DOHH2 (cell line): ENCODE results near the gene MATK.

Source experiments
- H3F3A ChIP-seq: fragments of 200-600 bp; sonication (generic), shearing (Covaris generic); 2 replicates; pipeline ENCODE4 v1.6.0; 2016; ENCODE audit warnings: antibody characterized with exemption, mild to moderate bottlenecking; ENCODE audit not compliant: control insufficient read depth, insufficient read depth
- H3K27ac ChIP-seq: fragments of 200-600 bp; sonication (generic); 2 replicates; pipeline ENCODE4 v1.5.1; 2014; ENCODE audit warnings: low read depth, mild to moderate bottlenecking, low read length, moderate library complexity
- H3K27me3 ChIP-seq: fragments of 200-600 bp; sonication (generic); 2 replicates; pipeline ENCODE4 v1.6.1; 2014; ENCODE audit warnings: mild to moderate bottlenecking, low read length, mixed read lengths; ENCODE audit not compliant: control insufficient read depth
- H3K36me3 ChIP-seq: fragments of 200-600 bp; sonication (generic); 2 replicates; pipeline ENCODE4 v1.6.1; 2014; ENCODE audit warnings: mild to moderate bottlenecking, low read length, moderate library complexity, mixed read lengths; ENCODE audit not compliant: control insufficient read depth
- H3K4me1 ChIP-seq: fragments of 200-600 bp; sonication (generic); 2 replicates; pipeline ENCODE4 v1.6.1; 2014; ENCODE audit warnings: mild to moderate bottlenecking, low read length, mixed read lengths; ENCODE audit not compliant: control insufficient read depth
- H3K4me2 ChIP-seq: fragments of 200-600 bp; sonication (generic); 2 replicates; pipeline ENCODE4 v1.6.0; 2014; ENCODE audit warnings: mild to moderate bottlenecking, low read length, moderate library complexity
- H3K4me3 ChIP-seq: fragments of 200-600 bp; sonication (generic); 2 replicates; pipeline ENCODE4 v1.5.1; 2014; ENCODE audit warnings: mild to moderate bottlenecking, low read length, mixed read lengths
- H3K79me2 ChIP-seq: fragments of 200-600 bp; sonication (generic); 2 replicates; pipeline ENCODE4 v1.6.1; 2014; ENCODE audit warnings: mild to moderate bottlenecking, low read length, mixed read lengths; ENCODE audit not compliant: control insufficient read depth
- H3K9me2 ChIP-seq: fragments of 200-600 bp; sonication (generic); replicated peaks from 2 replicates; pipeline ENCODE4 v1.6.1; 2014; ENCODE audit warnings: mild to moderate bottlenecking, low read length, mixed read lengths; ENCODE audit not compliant: control insufficient read depth
- H3K9me3 ChIP-seq: fragments of 200-600 bp; sonication (generic); 2 replicates; pipeline ENCODE4 v1.6.1; 2014; ENCODE audit warnings: antibody characterized with exemption, low read length, mixed read lengths; ENCODE audit not compliant: control insufficient read depth, insufficient read depth
- H4K20me1 ChIP-seq: fragments of 200-600 bp; sonication (generic); 2 replicates; pipeline ENCODE4 v1.6.0; 2014; ENCODE audit warnings: low read depth, mild to moderate bottlenecking, antibody characterized with exemption, low read length, moderate library complexity; ENCODE audit not compliant: control insufficient read depth, insufficient read depth
- EZH2phosphoT487 ChIP-seq: fragments of 200-600 bp; sonication (generic); IDR thresholded peaks from 2 replicates; pipeline ENCODE4 v1.6.1; 2017; ENCODE audit warnings: borderline replicate concordance, mild to moderate bottlenecking, antibody characterized with exemption, low read length, moderate library complexity, mixed read lengths
- TF ChIP-seq, protein P1 (sequence below): fragments of 200-600 bp; sonication (generic); IDR thresholded peaks from one replicate; pipeline ENCODE4 v1.5.1; 2014; ENCODE audit warnings: antibody characterized with exemption, mild to moderate bottlenecking, low read depth, low read length; ENCODE audit not compliant: poor library complexity, severe bottlenecking

MATK gene

DNA sequence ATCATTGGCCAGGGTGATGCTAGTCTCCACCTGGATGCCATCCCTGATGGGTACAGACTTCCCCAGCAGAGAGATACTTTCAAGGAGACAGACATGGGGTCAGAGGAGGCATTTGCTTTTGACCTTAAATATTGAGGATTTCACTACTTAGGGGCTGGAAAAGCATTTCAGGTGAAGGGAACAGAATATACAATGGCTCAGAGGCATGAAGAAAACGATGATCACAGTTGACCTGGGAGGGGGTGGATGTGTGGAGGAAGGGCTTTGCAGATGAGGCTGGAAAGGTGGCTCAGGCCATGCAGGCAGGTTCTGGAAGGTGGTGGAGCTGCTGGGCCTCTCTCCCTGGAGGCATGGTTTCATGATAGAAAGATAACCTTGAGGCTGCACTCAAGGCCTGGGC is 3.9 kb downstream of the MATK start:
- no peak for TF ChIP-seq EZH2phosphoT487
- TF ChIP-seq, protein P1, sequence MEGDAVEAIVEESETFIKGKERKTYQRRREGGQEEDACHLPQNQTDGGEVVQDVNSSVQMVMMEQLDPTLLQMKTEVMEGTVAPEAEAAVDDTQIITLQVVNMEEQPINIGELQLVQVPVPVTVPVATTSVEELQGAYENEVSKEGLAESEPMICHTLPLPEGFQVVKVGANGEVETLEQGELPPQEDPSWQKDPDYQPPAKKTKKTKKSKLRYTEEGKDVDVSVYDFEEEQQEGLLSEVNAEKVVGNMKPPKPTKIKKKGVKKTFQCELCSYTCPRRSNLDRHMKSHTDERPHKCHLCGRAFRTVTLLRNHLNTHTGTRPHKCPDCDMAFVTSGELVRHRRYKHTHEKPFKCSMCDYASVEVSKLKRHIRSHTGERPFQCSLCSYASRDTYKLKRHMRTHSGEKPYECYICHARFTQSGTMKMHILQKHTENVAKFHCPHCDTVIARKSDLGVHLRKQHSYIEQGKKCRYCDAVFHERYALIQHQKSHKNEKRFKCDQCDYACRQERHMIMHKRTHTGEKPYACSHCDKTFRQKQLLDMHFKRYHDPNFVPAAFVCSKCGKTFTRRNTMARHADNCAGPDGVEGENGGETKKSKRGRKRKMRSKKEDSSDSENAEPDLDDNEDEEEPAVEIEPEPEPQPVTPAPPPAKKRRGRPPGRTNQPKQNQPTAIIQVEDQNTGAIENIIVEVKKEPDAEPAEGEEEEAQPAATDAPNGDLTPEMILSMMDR: no peak
- Histone ChIP-seq H3K36me3 (no peaks in the 10 kb centered on the region), H3K27me3 (peaks cover 10% of the 10 kb centered on the region; the same call in 1 of the 2 replicates), H3F3A (no peaks in the 10 kb centered on the region), H3K79me2 (no peaks in the 10 kb centered on the region), H3K4me1 (no peaks in the 10 kb centered on the region), H3K4me2 (no peak overlapping the region), H3K27ac (no peak overlapping the region), H3K4me3 (no peak overlapping the region), H3K9me3 (peaks cover 18% of the 10 kb centered on the region; the same call in 1 of the 2 replicates), H3K9me2 (no peaks in the 10 kb centered on the region), H4K20me1 (no peaks in the 10 kb centered on the region; the same call in 1 of the 2 replicates)

DNA sequence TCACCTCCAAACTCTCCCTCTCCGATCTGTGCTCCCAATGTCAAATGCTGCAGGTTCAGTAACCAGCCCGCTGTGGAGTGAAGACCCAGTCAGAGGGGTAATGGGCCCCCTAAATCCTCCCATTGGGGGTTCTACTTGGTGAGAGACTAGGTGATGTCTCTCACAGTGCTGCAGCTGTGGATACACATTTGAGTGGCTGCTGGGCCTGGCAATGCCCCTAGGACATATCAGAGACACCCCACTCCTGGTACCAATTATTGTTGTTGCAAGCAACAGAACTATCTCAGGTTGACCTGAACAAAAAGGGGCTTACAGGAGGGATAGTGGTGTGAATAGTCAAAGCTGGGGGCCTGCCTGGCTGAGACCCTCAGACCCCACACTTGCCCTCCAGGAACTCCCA is 4.6 kb downstream of the MATK start:
- Histone ChIP-seq H4K20me1 (no peaks in the 10 kb centered on the region; the same call in 1 of the 2 replicates), H3K4me3 (no peak overlapping the region), H3F3A (no peaks in the 10 kb centered on the region), H3K9me2 (no peaks in the 10 kb centered on the region), H3K4me2 (no peak overlapping the region), H3K79me2 (no peaks in the 10 kb centered on the region), H3K27me3 (peaks cover 10% of the 10 kb centered on the region; the same call in 1 of the 2 replicates), H3K36me3 (no peaks in the 10 kb centered on the region), H3K9me3 (peaks cover 18% of the 10 kb centered on the region; the same call in 1 of the 2 replicates), H3K4me1 (no peaks in the 10 kb centered on the region), H3K27ac (no peak overlapping the region)
- TF ChIP-seq EZH2phosphoT487: no peak
- TF ChIP-seq, protein P1: no peak

DNA sequence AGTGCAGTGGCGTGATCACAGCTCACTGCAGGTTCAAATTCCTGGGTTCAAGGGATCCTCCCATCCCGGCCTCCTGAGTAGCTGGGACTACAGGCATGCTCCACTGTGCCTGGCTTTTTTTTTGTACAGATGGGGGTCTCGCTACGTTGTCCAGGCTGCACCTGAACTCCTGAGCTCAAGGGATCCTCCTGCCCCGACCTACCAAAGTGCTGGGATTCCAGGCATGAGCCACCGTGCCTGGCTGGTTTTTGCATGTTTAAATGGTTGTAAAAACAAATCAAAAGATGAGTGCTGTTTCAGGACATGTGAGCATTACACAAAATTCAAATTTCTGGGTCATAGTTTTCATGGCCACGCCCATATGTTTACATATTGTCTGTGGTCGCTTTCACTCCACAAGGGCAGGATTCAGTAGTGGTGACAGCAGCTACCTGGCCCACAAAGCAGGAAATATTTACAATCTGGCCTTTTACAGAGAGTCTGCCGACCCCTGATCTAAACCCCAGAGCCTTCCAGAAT is 5.3 kb downstream of the MATK start:
- no peak for TF ChIP-seq EZH2phosphoT487
- TF ChIP-seq, protein P1: no peak
- H3K4me2 ChIP-seq: no peak overlapping the region
- H3K4me1 ChIP-seq: no peaks in the 10 kb centered on the region
- no peak overlapping the region for H3K27ac ChIP-seq
- H3K9me2 ChIP-seq: no peaks in the 10 kb centered on the region
- no peaks in the 10 kb centered on the region for H3K36me3 ChIP-seq
- no peaks in the 10 kb centered on the region for H3K79me2 ChIP-seq
- H4K20me1 ChIP-seq: no peaks in the 10 kb centered on the region; the same call in 1 of the 2 replicates
- H3F3A ChIP-seq: no peaks in the 10 kb centered on the region
- peaks cover 10% of the 10 kb centered on the region; the same call in 1 of the 2 replicates for H3K27me3 ChIP-seq
- no peak overlapping the region for H3K4me3 ChIP-seq
- peaks cover 18% of the 10 kb centered on the region; the same call in 1 of the 2 replicates for H3K9me3 ChIP-seq
